WTC11 (cell line): ENCODE results near the gene EZR.

Experiments used
- CTCF ChIP-seq: fragments of 200-600 bp; IDR thresholded peaks from 2 replicates; pipeline ENCODE4 v1.8.0; 2022; ENCODE audit warnings: antibody characterized with exemption
- E2F1 ChIP-seq: sonication (generic); formaldehyde crosslinking; IDR thresholded peaks from 2 replicates; pipeline ENCODE4 v1.8.0; 2022; ENCODE audit warnings: mild to moderate bottlenecking, missing genetic modification reagents
- ESRRA ChIP-seq: sonication (generic); formaldehyde crosslinking; IDR thresholded peaks from 2 replicates; pipeline ENCODE4 v1.8.1; 2022; ENCODE audit warnings: mild to moderate bottlenecking, missing genetic modification reagents, borderline replicate concordance
- FOXP1 ChIP-seq: sonication (generic); formaldehyde crosslinking; IDR thresholded peaks from 2 replicates; pipeline ENCODE4 v1.8.0; 2022; ENCODE audit warnings: missing genetic modification reagents, mild to moderate bottlenecking, moderate library complexity, borderline replicate concordance
- MAX ChIP-seq: sonication (generic); formaldehyde crosslinking; IDR thresholded peaks from 2 replicates; pipeline ENCODE4 v1.8.0; 2022; ENCODE audit warnings: mild to moderate bottlenecking, missing genetic modification reagents
- PREB ChIP-seq: sonication (generic); formaldehyde crosslinking; IDR thresholded peaks from 2 replicates; pipeline ENCODE4 v1.8.1; 2022; ENCODE audit warnings: mild to moderate bottlenecking, missing genetic modification reagents, moderate library complexity, borderline replicate concordance
- TP53 ChIP-seq: sonication (generic); formaldehyde crosslinking; IDR thresholded peaks from 2 replicates; pipeline ENCODE4 v1.8.1; 2023; ENCODE audit warnings: mild to moderate bottlenecking, missing genetic modification reagents

- TF ChIP-seq CTCF (no peak), TP53 (CRISPR knock-in tag) (no peak), E2F1 (no peak), FOXP1 (no peak), ESRRA (CRISPR knock-in tag) (no peak), MAX (CRISPR knock-in tag) (no peak), PREB (CRISPR knock-in tag) (no peak)
Observed at GRCh38 chr6:158780988-158781691, 38.0 kb downstream of the EZR start.
